Kidney epithelial cell (primary cell): Measurements from ENCODE around the gene SOD1. TPM values are rescaled to one million over a fixed set of nuclear protein-coding genes. Genes with fewer than 3 reads are reported as not detected.

Source experiments
- DNase-seq: peaks from one replicate; pipeline ENCODE4 v3.0.0-alpha.2; 2010; ENCODE audit warnings: low read depth
- H3K27me3 ChIP-seq: 2 replicates; pipeline ENCODE4 v1.6.0; 2011; ENCODE audit warnings: low read length; ENCODE audit not compliant: control insufficient read depth, insufficient read depth
- H3K36me3 ChIP-seq: 2 replicates; pipeline ENCODE4 v1.5.1; 2011; ENCODE audit warnings: low read length; ENCODE audit not compliant: control insufficient read depth, insufficient read depth
- H3K4me3 ChIP-seq: 2 replicates; pipeline ENCODE4 v1.5.1; 2011; ENCODE audit warnings: low read depth, mild to moderate bottlenecking, control low read depth, low read length
- total RNA-seq: library from RNA; depleted of rRNA; stranded (reverse); fragments of >200 nt; gene quantifications from 2 replicates; pipeline ENCODE4 v1.2.3, GENCODE V29; 2015
- TF ChIP-seq, protein P1 (sequence below): IDR thresholded peaks from 2 replicates; pipeline ENCODE4 v1.5.1; 2011; ENCODE audit warnings: mild to moderate bottlenecking, moderate library complexity, low read length, control low read depth, inconsistent platforms; ENCODE audit not compliant: insufficient read depth, poor library complexity, severe bottlenecking

Gene SOD1
- total RNA-seq, 1 donor from 2014 or later, result 121 TPM

DNA sequence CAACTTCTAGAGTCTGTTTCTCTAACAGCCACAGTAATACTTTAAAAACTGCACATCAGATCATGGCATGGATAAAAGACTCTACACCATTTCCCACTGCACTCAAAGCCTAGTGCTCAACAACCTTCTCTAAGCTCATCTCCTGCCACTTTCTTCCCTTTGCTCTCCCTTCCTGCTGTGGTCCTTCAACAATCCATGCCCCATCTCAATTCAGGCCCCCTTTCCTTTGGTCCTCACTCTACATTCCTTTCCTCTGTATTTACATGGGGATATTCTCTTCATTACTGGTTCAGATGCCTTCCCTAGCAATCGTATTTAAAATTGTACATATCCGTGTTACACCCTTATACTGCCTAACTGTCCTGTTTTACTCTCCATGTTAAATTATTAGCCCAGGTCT lies 19.0 kb downstream of the SOD1 start:
- TF ChIP-seq, protein P1, sequence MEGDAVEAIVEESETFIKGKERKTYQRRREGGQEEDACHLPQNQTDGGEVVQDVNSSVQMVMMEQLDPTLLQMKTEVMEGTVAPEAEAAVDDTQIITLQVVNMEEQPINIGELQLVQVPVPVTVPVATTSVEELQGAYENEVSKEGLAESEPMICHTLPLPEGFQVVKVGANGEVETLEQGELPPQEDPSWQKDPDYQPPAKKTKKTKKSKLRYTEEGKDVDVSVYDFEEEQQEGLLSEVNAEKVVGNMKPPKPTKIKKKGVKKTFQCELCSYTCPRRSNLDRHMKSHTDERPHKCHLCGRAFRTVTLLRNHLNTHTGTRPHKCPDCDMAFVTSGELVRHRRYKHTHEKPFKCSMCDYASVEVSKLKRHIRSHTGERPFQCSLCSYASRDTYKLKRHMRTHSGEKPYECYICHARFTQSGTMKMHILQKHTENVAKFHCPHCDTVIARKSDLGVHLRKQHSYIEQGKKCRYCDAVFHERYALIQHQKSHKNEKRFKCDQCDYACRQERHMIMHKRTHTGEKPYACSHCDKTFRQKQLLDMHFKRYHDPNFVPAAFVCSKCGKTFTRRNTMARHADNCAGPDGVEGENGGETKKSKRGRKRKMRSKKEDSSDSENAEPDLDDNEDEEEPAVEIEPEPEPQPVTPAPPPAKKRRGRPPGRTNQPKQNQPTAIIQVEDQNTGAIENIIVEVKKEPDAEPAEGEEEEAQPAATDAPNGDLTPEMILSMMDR, result no peak
- no peak overlapping the region for H3K4me3 ChIP-seq
- DNase-seq, result no peak
- no peaks in the 10 kb centered on the region for H3K36me3 ChIP-seq
- H3K27me3 ChIP-seq, result no peaks in the 10 kb centered on the region

DNA sequence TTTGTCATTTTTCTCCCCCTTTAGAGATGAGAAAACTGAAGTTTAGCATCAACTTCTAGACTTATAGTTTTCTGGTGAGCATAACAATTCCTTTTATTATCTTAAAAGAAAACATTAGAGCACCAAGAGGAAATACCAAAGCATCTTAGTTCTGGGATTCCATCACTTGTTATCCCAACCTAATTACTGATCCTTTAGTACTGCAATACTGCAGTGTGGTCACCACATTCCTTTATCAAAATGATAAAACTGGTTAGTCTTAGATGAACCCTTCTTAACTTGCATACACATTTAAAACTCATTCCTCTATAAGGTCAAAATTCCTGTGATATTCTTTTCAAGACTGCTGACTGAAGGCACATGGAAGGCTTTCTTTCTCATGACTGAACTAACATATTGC lies 23.1 kb downstream of the SOD1 start:
- Histone ChIP-seq H3K27me3 (no peaks in the 10 kb centered on the region), H3K36me3 (no peaks in the 10 kb centered on the region), H3K4me3 (no peak overlapping the region)
- TF ChIP-seq, protein P1, result no peak
- DNase-seq, result no peak

DNA sequence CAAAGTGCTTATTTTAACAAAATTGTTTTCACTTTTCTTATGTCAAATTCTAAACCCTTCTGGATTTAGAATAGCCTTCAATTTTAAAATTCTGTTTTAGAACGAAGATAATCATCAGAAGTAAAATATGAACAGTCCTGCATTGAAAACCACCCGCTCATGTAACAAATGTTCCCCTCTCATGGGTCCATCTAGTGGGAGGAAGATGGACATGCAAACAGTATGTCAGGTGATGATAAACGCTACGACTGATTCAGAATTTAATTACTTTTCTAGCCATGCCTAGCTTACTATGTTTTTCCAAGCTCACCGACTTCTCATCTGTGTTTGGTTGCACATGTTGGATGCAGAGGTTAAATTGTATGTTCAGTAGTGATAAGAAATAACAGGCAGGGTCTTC lies 23.5 kb downstream of the SOD1 start:
- Histone ChIP-seq H3K36me3 (no peaks in the 10 kb centered on the region), H3K27me3 (no peaks in the 10 kb centered on the region), H3K4me3 (no peak overlapping the region)
- DNase-seq, result no peak
- TF ChIP-seq, protein P1, result no peak

DNA sequence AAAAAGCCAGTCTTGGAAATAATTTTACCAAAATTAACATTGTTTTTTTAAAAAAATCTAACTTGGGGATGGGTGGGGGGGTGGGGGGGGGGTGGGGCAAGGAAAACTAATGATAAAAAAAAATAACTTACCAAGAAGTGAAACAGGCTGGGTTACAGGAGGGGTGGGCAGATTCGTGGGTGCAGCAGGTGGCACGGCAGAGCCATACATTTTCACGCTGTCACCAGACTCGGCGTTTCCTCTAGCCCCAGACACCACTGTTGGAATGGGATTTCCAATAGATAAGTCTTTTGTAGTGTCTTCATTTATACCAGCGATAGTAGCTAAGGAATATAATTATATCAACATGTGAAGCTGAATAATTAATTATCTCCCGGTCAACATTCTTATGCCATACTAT lies 25.4 kb downstream of the SOD1 start:
- Histone ChIP-seq H3K36me3 (no peaks in the 10 kb centered on the region), H3K4me3 (no peak overlapping the region), H3K27me3 (no peaks in the 10 kb centered on the region)
- no peak for DNase-seq
- TF ChIP-seq, protein P1, result no peak

DNA sequence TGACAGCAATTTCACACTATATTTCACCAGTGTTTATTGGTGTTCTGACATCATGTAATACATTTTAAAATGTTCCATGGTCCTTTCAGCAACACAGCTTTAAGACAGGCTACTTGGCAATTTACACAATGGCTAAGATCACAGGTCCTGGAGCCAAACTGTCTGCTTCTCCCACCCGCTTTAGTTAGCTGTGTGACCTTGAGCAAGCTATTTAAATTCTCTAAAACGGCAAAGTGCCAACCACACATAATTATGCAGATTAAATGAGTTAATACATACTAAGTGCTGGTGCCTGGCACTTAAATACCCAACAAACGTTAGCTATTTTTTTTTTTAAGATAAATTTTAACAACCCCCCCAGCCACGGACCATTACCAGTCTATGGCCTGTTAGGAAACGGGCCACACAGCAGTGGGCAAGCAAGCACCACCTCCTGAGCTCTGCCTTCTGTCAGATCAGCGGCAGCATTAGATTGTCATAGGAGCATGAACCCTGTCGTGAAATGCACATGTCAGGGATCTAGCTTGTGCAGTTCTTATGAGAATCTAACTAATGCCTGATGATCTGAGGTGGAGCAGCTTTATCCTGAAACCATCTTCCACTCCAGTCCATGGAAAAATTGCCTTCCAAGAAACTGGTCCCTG lies 26.9 kb downstream of the SOD1 start:
- H3K36me3 ChIP-seq, result no peaks in the 10 kb centered on the region

More for the DNA sequence above, 26.9 kb downstream of the SOD1 start:
- TF ChIP-seq, protein P1, result no peak
- Histone ChIP-seq H3K4me3 (no peak overlapping the region), H3K27me3 (no peaks in the 10 kb centered on the region)
- DNase-seq, result no peak
